Stimulated activated effector memory CD8-positive, alpha-beta T cell treated with anti-CD3 and anti-CD28 coated beads, Interleukin-12 subunit alpha, Interleukin-12 subunit beta, amount 100 ng/mL, for 72 hours (primary cell): Measurements from ENCODE around the gene RREB1.
A peak's percentile ranks its signal among the peaks of the same experiment; 100 is the strongest.

Source experiments
- ATAC-seq: fragments of 150-1000 bp; cut with Tn5 transposase; 2 replicates; pipeline ENCODE4 v1.10.0; 2021
- DNase-seq, 2 donors: peaks; one replicate each; pipeline ENCODE4 v3.0.0; 2021 to 2022; ENCODE audit warnings: low spot score in 2 of 2
- H3K27ac Mint-ChIP-seq: one replicate; pipeline ENCODE4 v1.8.0; 2022; ENCODE audit warnings: mild to moderate bottlenecking, mixed read lengths
- H3K36me3 Mint-ChIP-seq: one replicate; pipeline ENCODE4 v1.8.0; 2022; ENCODE audit warnings: mild to moderate bottlenecking, mixed read lengths
- H3K4me1 Mint-ChIP-seq: one replicate; pipeline ENCODE4 v1.8.0; 2022; ENCODE audit warnings: mixed read lengths
- H3K4me3 Mint-ChIP-seq: one replicate; pipeline ENCODE4 v1.8.0; 2022; ENCODE audit warnings: mild to moderate bottlenecking, mixed read lengths
- H3K9me3 Mint-ChIP-seq: one replicate; pipeline ENCODE4 v1.8.0; 2022; ENCODE audit warnings: mixed read lengths

RREB1 gene

GRCh38 chr6:7237653-7238188, 130.0 kb downstream of the RREB1 start:
- DNase-seq, result no peak
- no peak for ATAC-seq
- no peak overlapping the region for H3K4me3 Mint-ChIP-seq
- H3K27ac Mint-ChIP-seq, result no peak overlapping the region
- H3K4me1 Mint-ChIP-seq, result peaks cover 23% of the 10 kb centered on the region
- H3K36me3 Mint-ChIP-seq, result peaks cover 53% of the 10 kb centered on the region
- no peaks in the 10 kb centered on the region for H3K9me3 Mint-ChIP-seq

- no peak overlapping the region for H3K4me3 Mint-ChIP-seq
- no peak overlapping the region for H3K27ac Mint-ChIP-seq
Observed at GRCh38 chr6:7238526-7238899, 130.8 kb downstream of the RREB1 start.

GRCh38 chr6:7238900-7239589, 131.3 kb downstream of the RREB1 start:
- Mint-ChIP-seq H3K4me3 (no peak overlapping the region), H3K36me3 (peaks cover 54% of the 10 kb centered on the region), H3K27ac (peak overlapping the region; percentile 30), H3K9me3 (no peaks in the 10 kb centered on the region), H3K4me1 (peaks cover 23% of the 10 kb centered on the region)
- DNase-seq, result peak; percentile 51 to 78
- peak; percentile 85 for ATAC-seq

More at GRCh38 chr6:7238526-7238899, 130.8 kb downstream of the RREB1 start:
- Mint-ChIP-seq H3K4me1 (peaks cover 23% of the 10 kb centered on the region), H3K9me3 (no peaks in the 10 kb centered on the region), H3K36me3 (peaks cover 54% of the 10 kb centered on the region)
- DNase-seq (no peak), ATAC-seq (no peak)

- Mint-ChIP-seq H3K9me3 (no peaks in the 10 kb centered on the region), H3K27ac (peak overlapping the region; percentile 30), H3K4me3 (no peak overlapping the region), H3K4me1 (peaks cover 18% of the 10 kb centered on the region), H3K36me3 (peaks cover 57% of the 10 kb centered on the region)
- no peak for DNase-seq
- no peak for ATAC-seq
Observed at GRCh38 chr6:7239590-7239948, 131.8 kb downstream of the RREB1 start.

- no peak overlapping the region for H3K4me3 Mint-ChIP-seq
- no peak for ATAC-seq
Observed at GRCh38 chr6:7240351-7240750, 132.6 kb downstream of the RREB1 start.

GRCh38 chr6:7241160-7241559, 133.4 kb downstream of the RREB1 start:
- H3K4me3 Mint-ChIP-seq, result no peak overlapping the region
- no peaks in the 10 kb centered on the region for H3K9me3 Mint-ChIP-seq
- peak overlapping the region; percentile 10 for H3K27ac Mint-ChIP-seq
- H3K36me3 Mint-ChIP-seq, result peaks cover 52% of the 10 kb centered on the region
- ATAC-seq, result no peak
- H3K4me1 Mint-ChIP-seq, result peaks cover 10% of the 10 kb centered on the region
- DNase-seq, result no peak

More at GRCh38 chr6:7240351-7240750, 132.6 kb downstream of the RREB1 start:
- no peaks in the 10 kb centered on the region for H3K9me3 Mint-ChIP-seq
- peaks cover 52% of the 10 kb centered on the region for H3K36me3 Mint-ChIP-seq
- H3K27ac Mint-ChIP-seq, result no peak overlapping the region
- H3K4me1 Mint-ChIP-seq, result peaks cover 13% of the 10 kb centered on the region
- DNase-seq, result no peak

GRCh38 chr6:7241709-7242645, 134.2 kb downstream of the RREB1 start:
- Mint-ChIP-seq H3K4me3 (no peak overlapping the region), H3K27ac (no peak overlapping the region), H3K36me3 (peaks cover 52% of the 10 kb centered on the region), H3K4me1 (peaks cover 6% of the 10 kb centered on the region), H3K9me3 (no peaks in the 10 kb centered on the region)
- ATAC-seq (no peak), DNase-seq (no peak)

- no peaks in the 10 kb centered on the region for H3K9me3 Mint-ChIP-seq
- no peak overlapping the region for H3K27ac Mint-ChIP-seq
- DNase-seq (no peak), ATAC-seq (no peak)
- H3K4me3 Mint-ChIP-seq, result no peak overlapping the region
- peaks cover 6% of the 10 kb centered on the region for H3K4me1 Mint-ChIP-seq
- H3K36me3 Mint-ChIP-seq, result peaks cover 59% of the 10 kb centered on the region
Observed at GRCh38 chr6:7242835-7243178, 135.0 kb downstream of the RREB1 start.

- Mint-ChIP-seq H3K9me3 (no peaks in the 10 kb centered on the region), H3K36me3 (peaks cover 65% of the 10 kb centered on the region), H3K4me3 (no peak overlapping the region), H3K4me1 (peaks cover 8% of the 10 kb centered on the region), H3K27ac (no peak overlapping the region)
- ATAC-seq, result peak; percentile 58
- peak; percentile 25 to 60 for DNase-seq
Observed at GRCh38 chr6:7243179-7243981, 135.6 kb downstream of the RREB1 start.

- Mint-ChIP-seq H3K27ac (no peak overlapping the region), H3K4me1 (peaks cover 13% of the 10 kb centered on the region), H3K4me3 (no peak overlapping the region), H3K9me3 (no peaks in the 10 kb centered on the region), H3K36me3 (peaks cover 76% of the 10 kb centered on the region)
- DNase-seq, result no peak
- ATAC-seq, result no peak
Observed at GRCh38 chr6:7245668-7246393, 138.1 kb downstream of the RREB1 start.

- no peaks in the 10 kb centered on the region for H3K9me3 Mint-ChIP-seq
- DNase-seq (no peak), ATAC-seq (no peak)
- peaks cover 13% of the 10 kb centered on the region for H3K4me1 Mint-ChIP-seq
- H3K4me3 Mint-ChIP-seq, result no peak overlapping the region
- H3K27ac Mint-ChIP-seq, result no peak overlapping the region
- H3K36me3 Mint-ChIP-seq, result peaks cover 79% of the 10 kb centered on the region
Observed at GRCh38 chr6:7246401-7247178, 138.8 kb downstream of the RREB1 start.

GRCh38 chr6:7247179-7247456, 139.4 kb downstream of the RREB1 start:
- Mint-ChIP-seq H3K4me1 (peaks cover 12% of the 10 kb centered on the region), H3K27ac (no peak overlapping the region), H3K36me3 (peaks cover 84% of the 10 kb centered on the region), H3K9me3 (no peaks in the 10 kb centered on the region), H3K4me3 (no peak overlapping the region)
- DNase-seq (no peak), ATAC-seq (no peak)

- Mint-ChIP-seq H3K27ac (peak overlapping the region; percentile 40), H3K36me3 (peaks cover 84% of the 10 kb centered on the region), H3K9me3 (no peaks in the 10 kb centered on the region), H3K4me3 (no peak overlapping the region), H3K4me1 (peaks cover 6% of the 10 kb centered on the region)
- no peak for ATAC-seq
- DNase-seq, result no peak
Observed at GRCh38 chr6:7247828-7248227, 140.1 kb downstream of the RREB1 start.

GRCh38 chr6:7249391-7249790, 141.6 kb downstream of the RREB1 start:
- Mint-ChIP-seq H3K4me1 (peaks cover 6% of the 10 kb centered on the region), H3K36me3 (peaks cover 69% of the 10 kb centered on the region), H3K9me3 (no peaks in the 10 kb centered on the region), H3K4me3 (no peak overlapping the region), H3K27ac (no peak overlapping the region)
- DNase-seq (no peak), ATAC-seq (no peak)
